ENCODE data around the gene PRRT1B. TPM values are rescaled to one million over a fixed set of nuclear protein-coding genes. Genes with fewer than 3 reads are reported as not detected.

Gene PRRT1B
- total RNA-seq, 1 experiment from 2014 or later: not detected

- ChIA-PET POLR2A (ENCODE audit: low non-redundant PET) (no interaction called here), CTCF (interaction anchor here (0.6 kb wide), 1 partner anchor 151 kb away, joined by 3 read pairs; no protein-coding TSS in a partner anchor)
- DNase-seq (ENCODE audit: low spot score): no peak
- Histone ChIP-seq H3K4me3 (ENCODE audit: low read depth, low read length, poor library complexity, severe bottlenecking) (no peak overlapping the region), H3K27me3 (replicated peaks; ENCODE audit: insufficient read depth, low read depth, low read length, poor library complexity) (no peaks in the 10 kb centered on the region), H3K9me3 (ENCODE audit: low read depth, low read length, poor library complexity, severe bottlenecking) (no peaks in the 10 kb centered on the region), H3K4me1 (ENCODE audit: insufficient read depth, low read length, poor library complexity, severe bottlenecking) (no peaks in the 10 kb centered on the region), H3K36me3 (ENCODE audit: insufficient read depth, low read length, poor library complexity, severe bottlenecking) (peaks cover 8% of the 10 kb centered on the region), H3K27ac (ENCODE audit: low read depth, low read length, poor library complexity, severe bottlenecking) (no peak overlapping the region)
- intact Hi-C loops (cut with micrococcal nuclease; ENCODE audit: unreplicated experiment): no loop called here
- TSS peak; percentile 38 for BruUV-seq (replicated peaks)
- no peak for TF ChIP-seq EZH2 (IDR thresholded peaks at IDR 0.05; ENCODE audit: borderline replicate concordance, low read depth, low read length, poor library complexity, severe bottlenecking)
- TF ChIP-seq CTCF (conservative IDR thresholded peaks at IDR 0.05; ENCODE audit: low read depth, low read length): no peak
Measured at GRCh38 chr9:131577005-131578000, 32.0 kb downstream of the PRRT1B start.

- no TSS peak for BruUV-seq (replicated peaks)
- ChIA-PET POLR2A (ENCODE audit: low non-redundant PET) (no interaction called here), CTCF (no interaction called here)
- H3K4me1 ChIP-seq (ENCODE audit: insufficient read depth, low read length, poor library complexity, severe bottlenecking): no peaks in the 10 kb centered on the region
- intact Hi-C loops (cut with micrococcal nuclease; ENCODE audit: unreplicated experiment): no loop called here
- H3K36me3 ChIP-seq (ENCODE audit: insufficient read depth, low read length, poor library complexity, severe bottlenecking): peaks cover 8% of the 10 kb centered on the region
- H3K4me3 ChIP-seq (ENCODE audit: low read depth, low read length, poor library complexity, severe bottlenecking): no peak overlapping the region
- H3K27ac ChIP-seq (ENCODE audit: low read depth, low read length, poor library complexity, severe bottlenecking): no peak overlapping the region
- H3K27me3 ChIP-seq (replicated peaks; ENCODE audit: insufficient read depth, low read depth, low read length, poor library complexity): no peaks in the 10 kb centered on the region
- H3K9me3 ChIP-seq (ENCODE audit: low read depth, low read length, poor library complexity, severe bottlenecking): no peaks in the 10 kb centered on the region
- TF ChIP-seq EZH2 (IDR thresholded peaks at IDR 0.05; ENCODE audit: borderline replicate concordance, low read depth, low read length, poor library complexity, severe bottlenecking) (no peak), CTCF (conservative IDR thresholded peaks at IDR 0.05; ENCODE audit: low read depth, low read length) (no peak)
- DNase-seq (ENCODE audit: low spot score): no peak
Measured at GRCh38 chr9:131578021-131578420, 32.7 kb downstream of the PRRT1B start.

- TF ChIP-seq EZH2 (IDR thresholded peaks at IDR 0.05; ENCODE audit: borderline replicate concordance, low read depth, low read length, poor library complexity, severe bottlenecking): no peak
- no peak for TF ChIP-seq CTCF (conservative IDR thresholded peaks at IDR 0.05; ENCODE audit: low read depth, low read length)
- Histone ChIP-seq H3K4me1 (ENCODE audit: insufficient read depth, low read length, poor library complexity, severe bottlenecking) (no peaks in the 10 kb centered on the region), H3K4me3 (ENCODE audit: low read depth, low read length, poor library complexity, severe bottlenecking) (no peak overlapping the region), H3K9me3 (ENCODE audit: low read depth, low read length, poor library complexity, severe bottlenecking) (no peaks in the 10 kb centered on the region), H3K27ac (ENCODE audit: low read depth, low read length, poor library complexity, severe bottlenecking) (no peak overlapping the region), H3K36me3 (ENCODE audit: insufficient read depth, low read length, poor library complexity, severe bottlenecking) (peaks cover 8% of the 10 kb centered on the region), H3K27me3 (replicated peaks; ENCODE audit: insufficient read depth, low read depth, low read length, poor library complexity) (no peaks in the 10 kb centered on the region)
- POLR2A ChIA-PET (ENCODE audit: low non-redundant PET): no interaction called here
- intact Hi-C loops (cut with micrococcal nuclease; ENCODE audit: unreplicated experiment): no loop called here
- CTCF ChIA-PET: no interaction called here
- no TSS peak for BruUV-seq (replicated peaks)
- DNase-seq (ENCODE audit: low spot score): no peak
Measured at GRCh38 chr9:131578731-131579504, 33.6 kb downstream of the PRRT1B start.
